ENCODE results near the gene ALPP.

GRCh38 chr2:232385660-232386489 lies 7.3 kb downstream of the ALPP start:
- no peak for TF ChIP-seq FOS (IDR thresholded peaks at IDR 0.05; ENCODE audit: borderline replicate concordance, insufficient read depth, low read length)
- no peak for TF ChIP-seq CTCF (IDR thresholded peaks at IDR 0.05; ENCODE audit: extremely low read depth in 1 of 2, insufficient read depth in 1 of 2, low read depth in 1 of 2, low read length in 2 of 2)
- TF ChIP-seq EZH2 (IDR thresholded peaks at IDR 0.05; ENCODE audit: borderline replicate concordance, low read depth, low read length, severe bottlenecking): no peak
- TF ChIP-seq MAX (IDR thresholded peaks at IDR 0.05; ENCODE audit: insufficient read depth, insufficient read length): no peak
